CD4-positive, alpha-beta T cell treated with Interleukin-6 at 100 ng/mL for 8 hours (primary cell): ENCODE measurements around the gene SCART1.
"Not testable (repeated sequence)": the region's sequence is repeated elsewhere in the genome, so short reads cannot be mapped to it uniquely, and the experiment has no call there.

Source experiments
- DNase-seq: peaks from one replicate; pipeline ENCODE4 v3.0.0-alpha.2; 2020; ENCODE audit warnings: mixed read lengths, low spot score

The SCART1 gene

DNA sequence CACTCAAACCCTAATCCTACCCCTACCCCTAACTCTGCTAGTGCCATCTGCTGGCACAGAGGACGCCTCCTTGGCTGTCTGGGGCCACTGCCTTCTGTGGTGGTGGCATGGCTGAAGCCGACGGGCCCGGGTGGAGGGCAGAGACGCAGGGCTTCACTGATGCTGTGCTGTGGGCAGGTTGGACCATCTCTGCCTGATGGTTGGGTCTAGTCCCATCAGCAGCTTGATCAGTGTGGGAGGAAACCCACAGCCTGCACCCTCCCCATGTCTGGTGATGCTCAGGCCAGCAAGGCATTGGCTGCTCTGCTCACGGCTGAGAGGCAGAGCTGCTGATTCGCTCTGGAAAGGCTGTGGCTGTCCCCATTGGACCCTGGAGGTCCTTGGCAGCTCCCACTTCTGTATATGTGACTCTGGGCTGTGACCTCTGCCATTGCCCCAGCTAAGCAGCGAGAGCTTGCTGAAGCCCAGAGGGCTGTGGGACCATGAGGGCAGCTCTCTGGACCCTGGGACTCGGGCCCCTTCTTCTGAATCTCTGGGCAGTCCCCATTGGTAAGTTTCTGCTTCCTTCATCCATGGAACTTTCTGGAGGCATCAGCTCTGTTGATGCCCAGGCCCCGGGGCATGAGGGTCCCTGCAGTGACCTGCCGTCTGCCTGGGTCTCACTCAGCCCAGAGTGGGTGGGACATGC lies at the start of gene SCART1:
Gene SCART1, plus strand, starts transcription at position 430 of the 688 bp plus-strand sequence. Its CDS starts 53 bp downstream, at position 483.
- DNase-seq, result no peak

GRCh38 chr10:133405272-133405671 lies 48.5 kb upstream of the SCART1 start:
- DNase-seq, result no peak

DNA sequence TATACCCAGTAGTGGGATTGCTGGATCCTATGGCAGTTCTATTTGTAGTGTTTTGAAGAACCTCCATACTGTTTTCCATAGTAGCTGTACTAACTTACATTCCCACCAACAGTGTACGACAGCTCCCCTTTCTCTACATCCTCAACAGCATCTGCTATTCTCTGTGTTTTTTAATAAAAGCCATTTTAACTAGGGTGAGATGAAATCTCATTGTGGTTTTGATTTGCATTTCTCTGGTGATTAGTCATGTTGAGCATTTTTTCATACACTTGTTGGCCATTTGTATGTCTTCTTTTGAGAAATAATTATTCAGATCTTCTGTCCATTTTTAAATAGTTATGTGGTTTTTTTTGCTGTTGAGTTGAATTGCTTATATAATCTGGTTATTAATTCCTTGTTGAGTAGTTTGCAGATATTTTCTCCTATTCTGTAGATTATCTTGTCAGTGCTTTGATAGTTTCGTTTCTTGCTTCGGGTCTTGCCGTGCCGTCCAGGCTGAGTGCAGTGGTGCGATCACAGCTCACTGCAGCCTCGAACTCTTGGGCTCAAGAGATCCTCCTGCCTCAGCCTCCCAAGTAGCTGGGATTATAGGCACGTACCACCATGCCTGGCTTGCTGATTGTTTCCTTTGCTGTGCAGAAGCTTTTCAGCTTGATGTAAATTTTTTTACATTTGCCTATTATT lies 47.8 kb upstream of the SCART1 start:
- no peak for DNase-seq

GRCh38 chr10:133411523-133412380 lies 42.0 kb upstream of the SCART1 start:
- DNase-seq, result no peak

- DNase-seq, result no peak
Observed at GRCh38 chr10:133412381-133412711, 41.4 kb upstream of the SCART1 start.

GRCh38 chr10:133414401-133414800 lies 39.3 kb upstream of the SCART1 start:
- not testable (repeated sequence) for DNase-seq

- no peak for DNase-seq
Observed at GRCh38 chr10:133415752-133416151, 38.0 kb upstream of the SCART1 start.

DNA sequence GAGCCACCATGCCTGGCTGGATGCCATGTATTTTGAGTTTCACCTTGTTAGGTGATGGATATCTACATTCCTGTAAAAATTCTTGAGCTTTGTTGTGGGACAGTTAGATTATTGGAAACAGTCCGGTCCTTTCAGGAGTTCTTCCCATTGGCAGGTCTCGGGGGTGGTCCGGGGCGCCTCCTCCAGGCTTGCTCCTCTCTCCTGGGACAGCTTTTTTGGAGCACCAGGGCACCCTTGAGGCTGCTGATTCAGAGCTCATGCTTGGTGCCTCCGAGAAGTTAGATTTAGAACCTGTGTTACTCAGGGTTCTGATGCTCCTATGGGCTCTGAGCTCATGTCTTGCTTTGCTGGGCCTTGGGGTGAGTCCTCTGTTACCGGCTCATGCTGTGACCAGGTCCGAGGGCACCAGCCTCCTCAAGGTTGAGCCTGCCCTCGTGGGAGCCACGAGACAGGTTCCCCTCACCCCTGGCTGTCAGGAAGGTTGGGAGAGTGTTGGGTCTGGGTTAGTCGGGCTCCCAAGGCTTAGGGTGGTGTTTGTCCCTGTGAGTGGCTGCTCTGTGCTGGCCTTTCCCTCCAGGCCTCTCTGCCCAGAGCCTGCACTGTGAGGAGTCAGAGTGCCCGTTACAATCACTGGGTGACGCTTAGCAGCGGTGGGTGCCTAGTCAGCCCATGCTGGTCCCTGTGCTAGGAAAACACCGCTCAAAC lies 35.3 kb upstream of the SCART1 start:
- no peak for DNase-seq

GRCh38 chr10:133419211-133419950 lies 34.4 kb upstream of the SCART1 start:
- DNase-seq, result no peak

- DNase-seq, result no peak
Observed at GRCh38 chr10:133420028-133420427, 33.7 kb upstream of the SCART1 start.

DNA sequence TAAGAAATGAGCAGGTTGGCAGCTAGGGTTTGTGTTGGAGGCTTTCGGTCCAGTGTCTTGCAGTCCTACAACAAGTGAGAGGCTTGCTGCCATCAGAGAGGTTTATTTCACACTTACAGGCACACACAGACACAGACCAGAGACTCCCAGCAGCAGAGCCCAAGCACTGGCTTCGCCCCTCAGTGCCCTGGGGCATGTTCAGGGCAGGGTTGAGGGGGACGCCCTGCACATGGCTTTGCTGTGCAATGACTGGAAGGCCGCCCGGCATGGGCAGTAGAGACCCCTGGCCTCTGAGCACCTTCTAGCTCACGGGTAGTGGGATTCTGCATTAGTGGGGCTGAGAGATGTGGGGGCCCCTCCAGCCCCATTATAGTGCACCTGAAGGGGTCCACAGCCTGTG lies 33.2 kb upstream of the SCART1 start:
- DNase-seq, result no peak

DNA sequence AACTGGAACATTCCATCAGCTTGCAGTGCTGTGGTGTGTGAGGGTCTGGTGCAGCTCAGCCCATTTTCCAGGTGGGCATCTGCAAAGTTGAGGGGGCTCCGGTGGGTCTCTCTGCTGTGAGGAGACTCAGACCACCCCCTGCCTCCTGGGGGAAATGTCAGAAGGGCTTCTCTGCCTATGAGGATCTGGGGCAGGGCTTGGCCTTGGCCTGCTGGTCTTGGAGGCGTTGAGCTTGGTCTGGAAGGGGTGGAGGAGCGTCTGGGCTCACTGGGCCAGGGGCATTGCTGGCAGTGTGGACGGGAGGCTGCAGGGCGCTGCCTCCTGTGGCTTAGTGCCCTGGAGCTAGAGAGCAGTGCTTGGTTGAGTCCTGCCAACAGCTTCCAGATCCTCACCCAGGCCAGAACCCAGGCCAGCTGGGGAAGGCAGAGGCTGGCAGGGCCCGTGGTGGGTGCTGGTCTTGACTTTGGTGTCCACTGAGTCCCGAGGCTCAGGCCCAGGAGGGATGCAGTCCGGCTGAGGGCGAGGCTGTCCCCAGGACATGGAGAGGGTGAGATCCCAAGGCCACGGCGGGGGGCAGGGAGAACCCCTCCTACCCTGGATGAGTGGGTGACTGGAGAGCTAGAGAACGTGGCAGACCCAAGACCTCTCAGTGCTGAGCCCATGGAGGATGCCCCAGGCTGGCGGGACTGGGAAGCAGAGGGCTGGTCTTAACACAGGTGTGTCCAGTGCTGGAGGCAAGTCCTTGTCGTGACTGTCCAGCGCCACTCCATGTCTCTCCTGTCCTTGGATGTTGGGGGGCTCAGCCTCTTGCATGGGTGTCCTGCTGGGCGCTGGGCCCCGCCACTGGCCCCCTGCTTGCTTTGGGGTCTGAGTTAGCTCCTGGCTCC lies 32.2 kb upstream of the SCART1 start:
- no peak for DNase-seq

DNA sequence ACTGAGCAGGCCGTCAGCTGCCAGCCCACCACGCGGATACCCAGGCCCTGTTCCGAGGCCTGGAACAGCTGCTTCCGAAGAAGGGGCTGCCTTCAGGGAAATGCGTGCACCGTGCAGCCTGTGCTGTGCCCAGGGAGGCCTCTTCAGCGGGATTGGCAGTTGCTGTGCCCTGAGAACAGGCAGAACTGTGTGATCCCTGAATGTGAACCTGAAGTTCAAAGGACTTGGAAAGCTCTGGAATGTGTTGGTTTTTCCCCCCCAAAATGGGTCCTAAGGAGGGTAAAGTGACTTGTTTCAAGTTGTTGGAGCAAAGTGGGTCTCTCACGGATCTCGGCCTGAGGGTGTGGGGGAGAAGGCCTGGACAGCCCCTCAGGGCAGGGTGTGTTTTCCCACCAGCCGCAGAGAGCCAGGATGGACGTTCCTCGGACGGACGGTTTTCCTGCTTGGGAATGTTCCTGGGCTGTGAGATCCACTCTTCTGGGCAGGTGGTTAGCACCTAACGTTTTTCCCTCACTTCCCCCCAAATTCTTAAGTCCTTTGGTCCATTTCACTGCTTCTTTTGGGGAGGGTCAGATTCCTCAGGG lies 31.4 kb upstream of the SCART1 start:
- DNase-seq, result no peak

GRCh38 chr10:133422807-133423771 lies 30.7 kb upstream of the SCART1 start:
- DNase-seq, result no peak

GRCh38 chr10:133424102-133424501 lies 29.6 kb upstream of the SCART1 start:
- not testable (repeated sequence) for DNase-seq

DNA sequence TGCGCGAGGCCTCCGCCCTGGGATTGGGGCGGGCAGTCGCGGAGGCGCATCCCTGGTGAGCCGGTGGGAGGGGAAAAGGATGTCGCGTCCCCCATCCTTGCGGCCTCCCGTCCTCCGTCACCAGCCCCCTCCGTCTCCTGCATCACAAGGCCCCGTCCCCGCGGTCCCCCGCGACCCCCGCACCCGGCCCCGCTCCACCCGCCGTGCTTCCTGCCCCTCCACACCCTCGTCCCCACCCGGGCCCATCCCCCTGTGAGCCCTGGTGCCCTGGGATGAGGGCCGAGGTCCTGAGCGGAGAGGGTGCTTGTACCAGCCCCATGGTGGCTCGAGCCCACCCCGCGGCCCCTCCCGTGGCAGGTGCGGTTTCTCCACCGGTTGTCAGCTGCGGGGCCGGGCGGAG lies 29.1 kb upstream of the SCART1 start, which contains the start of gene SPRN:
Gene SPRN, minus strand, starts transcription at position 25 of the 400 bp plus-strand sequence. CDS start 944 bp downstream, outside the sequence.
- DNase-seq, result not testable (repeated sequence)

- not testable (repeated sequence) for DNase-seq
Observed at GRCh38 chr10:133429571-133429970, 24.2 kb upstream of the SCART1 start.

GRCh38 chr10:133431888-133432613 lies 21.7 kb upstream of the SCART1 start:
- DNase-seq, result not testable (repeated sequence)
